Heart left ventricle (tissue), 13 donors: Measurements from ENCODE around the gene POTEI.
"Not testable (repeated sequence)": the region's sequence is repeated elsewhere in the genome, so short reads cannot be mapped to it uniquely, and the experiment has no call there.

Source experiments
- POLR2A ChIP-seq, 2 donors: fragments of 450-650 bp; IDR thresholded peaks; one replicate each; pipeline ENCODE4 v1.6.1; 2017; ENCODE audit warnings: antibody characterized with exemption in 2 of 2, mild to moderate bottlenecking in 2 of 2, moderate library complexity in 2 of 2
- TF ChIP-seq, protein P1 (sequence below), 12 donors: fragments of 200-600 bp; sonication (generic) in 4 of 12; IDR thresholded peaks; one replicate each; pipeline versions ENCODE4 v1.5.0 to v1.8.0; 2018 to 2022; ENCODE audit warnings: antibody characterized with exemption in 12 of 12, mild to moderate bottlenecking in 5 of 12
- donor health status: ischemic (EF 13 %, LVEDD 7.1; RV severe dilation, severe dysfunction).
- donor health status: DM: no; HTN: yes; CAD: no.
- donor health status: DM: no; HTN: no; CAD: no.
- donor health status: ischemic (EF 25% LVEDD 6.9; RV normal size, moderate dysfunction).
- donor health status: ischemic (EF 25% LVEDD 5.7; RV mildly dilated, moderate dysfunction).
- donor health status: ischemic (EF 35%, LVEDD 5.7; RV mildly dilated, moderate dysfunction).
- donor health status: nonischemic (EF 11% LVEDD 7.7; RV severe dilation, severe dysfunction).
- donor health status: DM: yes; HTN: yes; CAD: no.
- donor health status: PGD.
- donor health status: ischemic (EF 29% LVEDD 5.4; RV normal size, mild dysfunction).
- donor health status: nonischemic (EF 23%, LVEDD 6.1; RV moderate dilation, normal function).

DNA sequence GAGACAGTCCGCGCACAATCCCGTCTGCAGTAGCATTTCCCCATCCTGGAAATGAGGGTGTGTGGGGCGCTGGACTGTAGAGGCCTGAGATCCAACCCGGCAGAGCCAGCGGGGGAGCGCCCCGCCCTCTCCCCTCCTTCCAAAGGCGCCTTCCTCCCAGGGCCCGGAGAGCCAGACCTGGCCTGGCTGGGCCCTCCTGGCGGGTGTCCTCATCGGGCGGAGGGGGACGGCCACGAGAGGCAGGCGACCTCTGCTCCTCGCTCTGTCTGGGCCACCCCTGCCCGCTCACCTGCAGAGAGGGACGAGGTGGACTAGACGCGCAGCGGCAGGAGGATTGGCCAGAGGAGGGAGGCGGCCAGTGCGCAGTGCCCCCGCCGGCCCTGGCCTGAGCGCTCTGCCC lies 40.3 kb upstream of the POTEI start:
- TF ChIP-seq, protein P1, sequence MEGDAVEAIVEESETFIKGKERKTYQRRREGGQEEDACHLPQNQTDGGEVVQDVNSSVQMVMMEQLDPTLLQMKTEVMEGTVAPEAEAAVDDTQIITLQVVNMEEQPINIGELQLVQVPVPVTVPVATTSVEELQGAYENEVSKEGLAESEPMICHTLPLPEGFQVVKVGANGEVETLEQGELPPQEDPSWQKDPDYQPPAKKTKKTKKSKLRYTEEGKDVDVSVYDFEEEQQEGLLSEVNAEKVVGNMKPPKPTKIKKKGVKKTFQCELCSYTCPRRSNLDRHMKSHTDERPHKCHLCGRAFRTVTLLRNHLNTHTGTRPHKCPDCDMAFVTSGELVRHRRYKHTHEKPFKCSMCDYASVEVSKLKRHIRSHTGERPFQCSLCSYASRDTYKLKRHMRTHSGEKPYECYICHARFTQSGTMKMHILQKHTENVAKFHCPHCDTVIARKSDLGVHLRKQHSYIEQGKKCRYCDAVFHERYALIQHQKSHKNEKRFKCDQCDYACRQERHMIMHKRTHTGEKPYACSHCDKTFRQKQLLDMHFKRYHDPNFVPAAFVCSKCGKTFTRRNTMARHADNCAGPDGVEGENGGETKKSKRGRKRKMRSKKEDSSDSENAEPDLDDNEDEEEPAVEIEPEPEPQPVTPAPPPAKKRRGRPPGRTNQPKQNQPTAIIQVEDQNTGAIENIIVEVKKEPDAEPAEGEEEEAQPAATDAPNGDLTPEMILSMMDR (IDR thresholded peaks at IDR 0.05), result not testable (repeated sequence)
- TF ChIP-seq POLR2A (IDR thresholded peaks at IDR 0.05), result not testable (repeated sequence)
